HFFc6 (cell line): ENCODE measurements around the gene PAAF1. TPM values are rescaled to one million over a fixed set of nuclear protein-coding genes. Genes with fewer than 3 reads are reported as not detected.

Experiments
- DNase-seq: peaks from one replicate; pipeline ENCODE4 v3.0.0-alpha.2; 2018
- H3K27ac Mint-ChIP-seq: 2 replicates; pipeline ENCODE4 v1.8.0; 2020; ENCODE audit warnings: mild to moderate bottlenecking, mixed read lengths
- H3K27me3 Mint-ChIP-seq: 2 replicates; pipeline ENCODE4 v1.8.0; 2021; ENCODE audit warnings: mild to moderate bottlenecking, moderate library complexity, mixed read lengths; ENCODE audit not compliant: insufficient read depth
- H3K36me3 Mint-ChIP-seq: 2 replicates; pipeline ENCODE4 v1.8.0; 2021; ENCODE audit warnings: low read depth, mixed read lengths
- H3K4me1 Mint-ChIP-seq: 2 replicates; pipeline ENCODE4 v1.8.0; 2020; ENCODE audit warnings: low read depth, mixed read lengths
- H3K4me3 Mint-ChIP-seq: 2 replicates; pipeline ENCODE4 v1.8.0; 2020; ENCODE audit warnings: mild to moderate bottlenecking, moderate library complexity, mixed read lengths
- H3K9me3 Mint-ChIP-seq: 2 replicates; pipeline ENCODE4 v1.8.0; 2020; ENCODE audit warnings: mild to moderate bottlenecking, mixed read lengths
- total RNA-seq, 6 experiments: library from RNA; stranded (reverse); fragmentation: NEBNext Ultra II Directional; extraction: Animal tissue kit (Norgen Biotek cat#: 25700); gene quantifications; 2 replicates in 1 of 6; 3 replicates in 5 of 6; pipeline ENCODE4 v1.2.3, GENCODE V29; 2021
- TF ChIP-seq, protein P1 (sequence below): fragments of 200-600 bp; sonication (generic); IDR thresholded peaks from 2 replicates; pipeline ENCODE4 v1.5.0; 2021; ENCODE audit warnings: antibody characterized with exemption, mild to moderate bottlenecking

PAAF1 gene
- total RNA-seq, 6 experiments from 2014 or later, result 19.5 to 23.2 (median 22.4) TPM

DNA sequence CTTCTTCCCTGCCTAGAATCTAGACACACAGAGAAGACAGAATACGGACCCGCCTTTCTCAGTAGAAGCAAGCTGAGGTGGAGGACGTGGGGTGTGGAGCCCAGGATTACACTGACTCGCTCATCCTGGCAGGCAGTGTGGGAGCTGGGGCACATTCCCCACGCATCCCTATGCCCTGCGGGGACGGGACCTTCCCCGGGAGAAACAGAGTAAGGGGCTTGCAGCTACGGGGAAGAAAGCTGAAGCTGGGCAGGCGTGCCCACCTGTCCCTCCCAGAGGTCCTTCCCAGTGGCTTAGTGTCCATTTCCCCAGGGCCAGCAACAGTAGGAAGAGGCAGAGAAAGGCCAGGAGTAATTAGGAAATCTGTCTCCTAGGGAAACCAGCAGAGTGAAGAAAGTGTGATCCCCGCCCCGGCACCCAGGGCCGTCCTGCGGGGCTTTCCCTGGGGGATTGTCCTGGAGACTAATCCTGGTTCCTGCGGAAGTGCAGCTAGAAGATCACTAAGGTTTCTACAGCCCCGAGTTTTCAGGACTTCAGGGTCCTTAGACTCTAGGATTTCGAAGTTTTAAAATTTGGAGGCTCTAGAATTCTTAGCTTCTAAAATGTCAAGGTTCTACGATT is 81.8 kb downstream of the PAAF1 start:
- no peak for DNase-seq
- Mint-ChIP-seq H3K4me3 (no peak overlapping the region), H3K36me3 (no peaks in the 10 kb centered on the region), H3K9me3 (no peaks in the 10 kb centered on the region), H3K27me3 (peaks cover 3% of the 10 kb centered on the region; the same call in 1 of the 2 replicates), H3K4me1 (peaks cover 24% of the 10 kb centered on the region), H3K27ac (no peak overlapping the region)
- TF ChIP-seq, protein P1, sequence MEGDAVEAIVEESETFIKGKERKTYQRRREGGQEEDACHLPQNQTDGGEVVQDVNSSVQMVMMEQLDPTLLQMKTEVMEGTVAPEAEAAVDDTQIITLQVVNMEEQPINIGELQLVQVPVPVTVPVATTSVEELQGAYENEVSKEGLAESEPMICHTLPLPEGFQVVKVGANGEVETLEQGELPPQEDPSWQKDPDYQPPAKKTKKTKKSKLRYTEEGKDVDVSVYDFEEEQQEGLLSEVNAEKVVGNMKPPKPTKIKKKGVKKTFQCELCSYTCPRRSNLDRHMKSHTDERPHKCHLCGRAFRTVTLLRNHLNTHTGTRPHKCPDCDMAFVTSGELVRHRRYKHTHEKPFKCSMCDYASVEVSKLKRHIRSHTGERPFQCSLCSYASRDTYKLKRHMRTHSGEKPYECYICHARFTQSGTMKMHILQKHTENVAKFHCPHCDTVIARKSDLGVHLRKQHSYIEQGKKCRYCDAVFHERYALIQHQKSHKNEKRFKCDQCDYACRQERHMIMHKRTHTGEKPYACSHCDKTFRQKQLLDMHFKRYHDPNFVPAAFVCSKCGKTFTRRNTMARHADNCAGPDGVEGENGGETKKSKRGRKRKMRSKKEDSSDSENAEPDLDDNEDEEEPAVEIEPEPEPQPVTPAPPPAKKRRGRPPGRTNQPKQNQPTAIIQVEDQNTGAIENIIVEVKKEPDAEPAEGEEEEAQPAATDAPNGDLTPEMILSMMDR, result no peak

- Mint-ChIP-seq H3K36me3 (no peaks in the 10 kb centered on the region), H3K4me1 (peaks cover 34% of the 10 kb centered on the region), H3K27me3 (peaks cover 3% of the 10 kb centered on the region; the same call in 1 of the 2 replicates), H3K4me3 (no peak overlapping the region), H3K9me3 (no peaks in the 10 kb centered on the region), H3K27ac (no peak overlapping the region; the same call in 1 of the 2 replicates)
- TF ChIP-seq, protein P1, result no peak
- DNase-seq, result peak; percentile 60
These were observed 84.5 kb downstream of the PAAF1 start for GRCh38 chr11:73961321-73961720.

DNA sequence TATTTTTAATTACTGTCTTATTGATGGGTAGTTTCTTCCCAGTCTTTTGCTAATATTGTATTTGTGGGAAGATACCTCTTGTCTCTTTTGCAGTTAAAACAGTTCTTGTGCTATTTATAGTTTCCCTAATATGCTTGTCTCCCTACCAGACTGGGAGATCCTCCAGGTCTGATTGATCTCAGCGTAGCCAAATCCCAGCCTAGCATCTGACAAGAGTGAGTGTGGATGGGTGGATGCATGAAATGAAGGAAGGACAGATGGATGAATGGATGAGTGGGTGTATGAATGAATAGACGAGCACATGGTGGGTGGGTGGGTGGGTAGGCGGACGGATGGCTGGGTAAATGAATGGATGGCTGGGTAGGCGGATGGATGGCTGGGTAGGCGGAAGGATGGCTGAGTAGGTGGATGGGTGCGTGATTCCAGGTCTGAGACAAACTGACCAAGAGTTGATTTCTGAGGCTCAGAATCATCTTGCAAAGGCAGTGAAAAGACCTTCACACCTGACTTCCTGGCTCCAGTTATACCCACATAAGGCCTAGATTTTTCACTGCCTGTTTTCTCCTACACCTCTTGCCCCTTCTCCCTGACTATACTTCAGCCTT is 85.4 kb downstream of the PAAF1 start:
- Mint-ChIP-seq H3K36me3 (no peaks in the 10 kb centered on the region), H3K4me1 (peaks cover 29% of the 10 kb centered on the region), H3K27ac (no peak overlapping the region), H3K9me3 (no peaks in the 10 kb centered on the region), H3K27me3 (peaks cover 3% of the 10 kb centered on the region; the same call in 1 of the 2 replicates), H3K4me3 (no peak overlapping the region)
- TF ChIP-seq, protein P1, result no peak
- DNase-seq, result no peak

- Mint-ChIP-seq H3K27ac (no peak overlapping the region), H3K4me1 (peaks cover 29% of the 10 kb centered on the region), H3K4me3 (peak overlapping the region; percentile 77; the same call in 1 of the 2 replicates), H3K9me3 (no peaks in the 10 kb centered on the region), H3K27me3 (peaks cover 2% of the 10 kb centered on the region; the same call in 1 of the 2 replicates), H3K36me3 (no peaks in the 10 kb centered on the region)
- DNase-seq, result no peak
- TF ChIP-seq, protein P1, result no peak
These were observed 87.1 kb downstream of the PAAF1 start for GRCh38 chr11:73963861-73964260.

DNA sequence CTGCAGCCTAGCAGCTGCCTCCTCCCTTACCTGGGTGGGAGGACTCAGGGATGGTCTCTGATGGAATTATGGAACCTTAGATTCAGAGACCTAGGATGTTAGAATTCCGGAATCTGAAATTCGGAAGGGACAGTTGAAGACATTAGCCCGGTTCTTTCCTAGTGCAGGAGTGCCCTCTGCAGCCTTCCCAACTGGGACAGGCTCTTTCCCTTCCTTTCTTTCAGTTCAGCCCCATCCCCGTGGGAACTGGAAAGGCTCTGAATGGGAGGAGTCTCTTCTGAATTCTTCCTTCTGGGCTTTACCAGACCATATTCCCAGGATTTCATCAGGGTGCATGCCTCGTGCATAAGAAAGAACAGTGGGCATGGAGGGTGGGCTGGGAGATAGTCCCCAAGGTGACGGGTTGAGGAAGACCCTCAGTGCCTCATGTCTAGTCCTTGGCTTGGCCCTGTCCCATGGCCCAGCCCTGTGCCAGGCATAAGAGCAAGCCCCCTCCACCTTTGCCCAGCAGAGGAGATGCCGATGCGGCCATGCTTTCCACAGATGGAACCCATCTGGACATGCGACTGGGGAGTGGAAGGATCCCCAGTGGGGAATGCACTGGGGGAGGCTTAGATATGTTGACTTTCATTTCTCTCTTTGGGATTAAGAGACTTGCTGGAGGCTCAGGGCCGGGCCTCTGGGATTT is 88.4 kb downstream of the PAAF1 start:
- 0 out of 2 replicates have a peak overlapping the region, but pooled peaks have one; percentile 77 for H3K4me3 Mint-ChIP-seq
- TF ChIP-seq, protein P1, result no peak
- peaks cover 29% of the 10 kb centered on the region for H3K4me1 Mint-ChIP-seq
- H3K9me3 Mint-ChIP-seq, result no peaks in the 10 kb centered on the region
- no peaks in the 10 kb centered on the region for H3K36me3 Mint-ChIP-seq
- H3K27me3 Mint-ChIP-seq, result peaks cover 2% of the 10 kb centered on the region; the same call in 1 of the 2 replicates
- H3K27ac Mint-ChIP-seq, result no peak overlapping the region
- no peak for DNase-seq
